ENCODE measurements around the gene YARS1. TPM values are rescaled to one million over a fixed set of nuclear protein-coding genes. Genes with fewer than 3 reads are reported as not detected.

YARS1 gene
- total RNA-seq, 1 experiment from 2014 or later: 115 TPM

GRCh38 chr1:32729254-32730046, 87.7 kb downstream of the YARS1 start:
- no peak overlapping the region for H3K9ac ChIP-seq (ENCODE audit: low read length)
- no TSS peak for BruUV-seq (replicated peaks)

GRCh38 chr1:32728413-32729077, 88.6 kb downstream of the YARS1 start:
- intact Hi-C loops (cut with micrococcal nuclease): no loop called here

More at GRCh38 chr1:32729254-32730046, 87.7 kb downstream of the YARS1 start:
- H3K4me3 ChIP-seq (ENCODE audit: low read length): no peak overlapping the region
- no peaks in the 10 kb centered on the region for H3K27me3 ChIP-seq (ENCODE audit: low read length)
- H3K4me2 ChIP-seq (ENCODE audit: low read length): peak overlapping the region; percentile 30
- H3K9me2 ChIP-seq (replicated peaks; ENCODE audit: low read length): no peaks in the 10 kb centered on the region
- no peaks in the 10 kb centered on the region for H3K9me3 ChIP-seq (ENCODE audit: low read length)
- POLR2A ChIA-PET (ENCODE audit: unreplicated experiment): interaction anchor here (1.2 kb wide), 1 partner anchor 30 kb away, joined by 5 read pairs; no protein-coding TSS in a partner anchor
- H3K4me1 ChIP-seq (ENCODE audit: insufficient read depth, low read length): peaks cover 34% of the 10 kb centered on the region
- intact Hi-C loops (cut with micrococcal nuclease): no loop called here
- CTCF ChIA-PET: interaction anchor here (1.8 kb wide), 1 partner anchor 17 kb away, joined by 6 read pairs; no protein-coding TSS in a partner anchor
- no peaks in the 10 kb centered on the region for H3K36me3 ChIP-seq (ENCODE audit: low read depth, low read length)
- no peaks in the 10 kb centered on the region for H3F3A ChIP-seq (ENCODE audit: low read length, unreplicated experiment)
- TF ChIP-seq EZH2phosphoT487 (IDR thresholded peaks at IDR 0.05; ENCODE audit: borderline replicate concordance, low read length): no peak
- no peak for TF ChIP-seq CTCF (conservative IDR thresholded peaks at IDR 0.05; ENCODE audit: low read depth, low read length)
- TF ChIP-seq EZH2 (IDR thresholded peaks at IDR 0.05; ENCODE audit: low read length, unreplicated experiment): no peak
- no peak overlapping the region for H2AFZ ChIP-seq (ENCODE audit: low read length)
- H3K27ac ChIP-seq (ENCODE audit: low read length): peak overlapping the region; percentile 57
- DNase-seq (no peak), ATAC-seq (peak; percentile 31)
- H4K20me1 ChIP-seq (ENCODE audit: low read length): no peaks in the 10 kb centered on the region
- H3K79me2 ChIP-seq (ENCODE audit: low read length): no peaks in the 10 kb centered on the region

More at GRCh38 chr1:32728413-32729077, 88.6 kb downstream of the YARS1 start:
- TF ChIP-seq EZH2phosphoT487 (IDR thresholded peaks at IDR 0.05; ENCODE audit: borderline replicate concordance, low read length) (no peak), EZH2 (IDR thresholded peaks at IDR 0.05; ENCODE audit: low read length, unreplicated experiment) (no peak), CTCF (conservative IDR thresholded peaks at IDR 0.05; ENCODE audit: low read depth, low read length) (no peak)
- H3K9ac ChIP-seq (ENCODE audit: low read length): no peak overlapping the region
- H4K20me1 ChIP-seq (ENCODE audit: low read length): no peaks in the 10 kb centered on the region
- H3K4me3 ChIP-seq (ENCODE audit: low read length): no peak overlapping the region
- H3K27me3 ChIP-seq (ENCODE audit: low read length): no peaks in the 10 kb centered on the region
- no peak overlapping the region for H2AFZ ChIP-seq (ENCODE audit: low read length)
- ATAC-seq (no peak), DNase-seq (no peak)
- H3K36me3 ChIP-seq (ENCODE audit: low read depth, low read length): no peaks in the 10 kb centered on the region
- H3F3A ChIP-seq (ENCODE audit: low read length, unreplicated experiment): no peaks in the 10 kb centered on the region
- H3K9me3 ChIP-seq (ENCODE audit: low read length): no peaks in the 10 kb centered on the region
- no TSS peak for BruUV-seq (replicated peaks)
- H3K4me1 ChIP-seq (ENCODE audit: insufficient read depth, low read length): peaks cover 35% of the 10 kb centered on the region
- no peaks in the 10 kb centered on the region for H3K79me2 ChIP-seq (ENCODE audit: low read length)
- H3K27ac ChIP-seq (ENCODE audit: low read length): no peak overlapping the region
- no peaks in the 10 kb centered on the region for H3K9me2 ChIP-seq (replicated peaks; ENCODE audit: low read length)
- ChIA-PET POLR2A (ENCODE audit: unreplicated experiment) (interaction anchor here (1.2 kb wide), 1 partner anchor 31 kb away, joined by 5 read pairs; no protein-coding TSS in a partner anchor), CTCF (interaction anchor here (1.8 kb wide), 1 partner anchor 17 kb away, joined by 6 read pairs; no protein-coding TSS in a partner anchor)
- no peak overlapping the region for H3K4me2 ChIP-seq (ENCODE audit: low read length)
